SK-N-MC (cell line): ENCODE data around the gene NRP2.
A peak's percentile ranks its signal among the peaks of the same experiment; 100 is the strongest.

Experiments used
- DNase-seq: peaks from one replicate; pipeline ENCODE4 v3.0.0-alpha.2; 2011; ENCODE audit warnings: low read depth, low spot score
- H3K27ac ChIP-seq: fragments of 200-600 bp; sonication (generic); 2 replicates; pipeline ENCODE4 v1.5.1; 2016; ENCODE audit warnings: mixed run types
- H3K36me3 ChIP-seq: fragments of 200-600 bp; sonication (generic); 2 replicates; pipeline ENCODE4 v1.6.1; 2017; ENCODE audit warnings: antibody characterized with exemption, low read length, mixed read lengths; ENCODE audit not compliant: insufficient read depth
- H3K4me3 ChIP-seq: fragments of 200-600 bp; sonication (generic); 2 replicates; pipeline ENCODE4 v1.5.1; 2016
- H3K9ac ChIP-seq: fragments of 200-600 bp; sonication (generic); 2 replicates; pipeline ENCODE4 v1.8.0; 2017; ENCODE audit warnings: mixed run types, mixed read lengths; ENCODE audit not compliant: insufficient read length
- H3K9me3 ChIP-seq: fragments of 200-600 bp; sonication (generic); 2 replicates; pipeline ENCODE4 v1.6.1; 2017; ENCODE audit warnings: low read depth, mild to moderate bottlenecking, antibody characterized with exemption, low read length, moderate library complexity, mixed read lengths
- EZH2 ChIP-seq: fragments of 200-600 bp; sonication (generic); IDR thresholded peaks from one replicate; pipeline ENCODE4 v1.6.1; 2017; ENCODE audit warnings: antibody characterized with exemption
- FOXP2 ChIP-seq: optimal IDR thresholded peaks from 2 replicates; pipeline ENCODE3; 2011; ENCODE audit warnings: mild to moderate bottlenecking, moderate library complexity; ENCODE audit not compliant: insufficient read depth; ENCODE audit errors: extremely low read length, control extremely low read depth
- POLR2AphosphoS5 ChIP-seq: IDR thresholded peaks from 2 replicates; pipeline ENCODE4 v1.6.1; 2012; ENCODE audit warnings: mild to moderate bottlenecking, low read depth, low read length, borderline replicate concordance

NRP2 gene

GRCh38 chr2:205683502-205684367 is 1.4 kb downstream of the NRP2 start:
- H3K9ac ChIP-seq, result no peak overlapping the region
- no peak for DNase-seq
- no peak for TF ChIP-seq POLR2AphosphoS5
- TF ChIP-seq FOXP2, result no peak
- TF ChIP-seq EZH2, result no peak
- H3K9me3 ChIP-seq, result no peaks in the 10 kb centered on the region
- no peaks in the 10 kb centered on the region for H3K36me3 ChIP-seq
- H3K27ac ChIP-seq, result no peak overlapping the region
- H3K4me3 ChIP-seq, result no peak overlapping the region

GRCh38 chr2:205684871-205685313 is 2.6 kb downstream of the NRP2 start:
- Histone ChIP-seq H3K9ac (no peak overlapping the region), H3K27ac (no peak overlapping the region), H3K4me3 (peak overlapping the region; percentile 69; the same call in 1 of the 2 replicates), H3K9me3 (no peaks in the 10 kb centered on the region), H3K36me3 (no peaks in the 10 kb centered on the region)
- TF ChIP-seq FOXP2, result no peak
- TF ChIP-seq POLR2AphosphoS5, result no peak
- TF ChIP-seq EZH2, result no peak
- no peak for DNase-seq

DNA sequence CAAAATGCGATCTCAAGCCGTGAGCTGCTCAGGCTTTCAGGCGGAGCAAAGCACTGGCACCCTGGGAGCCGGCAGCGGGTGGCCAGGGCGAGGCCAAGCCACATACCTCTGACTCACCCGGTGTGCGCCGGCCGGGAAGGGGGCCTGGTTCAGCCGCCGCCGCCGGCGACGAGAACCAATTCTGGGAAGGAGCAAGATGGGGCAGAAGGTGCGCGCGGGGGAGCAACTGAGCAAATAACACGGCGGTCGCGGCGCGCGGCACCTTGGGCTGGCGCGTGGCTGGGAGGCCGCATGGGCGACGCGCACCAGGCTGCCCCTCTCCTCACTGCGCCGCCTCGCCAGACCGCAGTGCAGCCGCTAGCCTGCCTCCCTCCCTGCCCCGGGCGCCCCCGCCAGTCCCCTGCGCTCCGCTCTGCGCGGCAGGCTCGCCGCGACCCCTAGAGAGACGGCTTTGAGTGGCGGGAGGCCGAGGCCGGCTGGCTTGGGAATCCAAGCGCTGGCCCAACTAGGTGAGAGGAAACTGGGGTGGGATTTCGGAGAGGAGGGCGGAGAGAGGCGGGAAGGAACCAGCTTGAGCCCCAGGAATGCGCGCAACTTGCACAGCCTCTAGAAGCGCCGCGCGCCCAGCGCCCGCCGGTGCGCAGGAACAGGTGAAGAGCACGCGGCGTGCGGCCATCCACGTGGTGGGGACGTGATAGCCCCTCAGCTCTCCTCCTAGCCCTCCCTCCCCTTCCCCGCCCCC is 3.2 kb downstream of the NRP2 start:
- Histone ChIP-seq H3K36me3 (no peaks in the 10 kb centered on the region), H3K4me3 (peak overlapping the region; percentile 69), H3K27ac (no peak overlapping the region), H3K9ac (no peak overlapping the region), H3K9me3 (no peaks in the 10 kb centered on the region)
- TF ChIP-seq FOXP2 (no peak), POLR2AphosphoS5 (no peak), EZH2 (no peak)
- DNase-seq, result no peak

GRCh38 chr2:205686056-205686782 is 3.9 kb downstream of the NRP2 start:
- Histone ChIP-seq H3K36me3 (no peaks in the 10 kb centered on the region), H3K4me3 (peak overlapping the region; percentile 69), H3K27ac (no peak overlapping the region), H3K9me3 (no peaks in the 10 kb centered on the region), H3K9ac (no peak overlapping the region)
- TF ChIP-seq FOXP2 (no peak), EZH2 (peak; percentile 62)
- DNase-seq, result no peak

GRCh38 chr2:205686783-205687640 is 4.7 kb downstream of the NRP2 start:
- DNase-seq, result no peak
- no peak overlapping the region for H3K9ac ChIP-seq
- no peak for TF ChIP-seq POLR2AphosphoS5
- TF ChIP-seq EZH2, result no peak
- TF ChIP-seq FOXP2, result no peak
- H3K4me3 ChIP-seq, result no peak overlapping the region
- no peak overlapping the region for H3K27ac ChIP-seq
- H3K9me3 ChIP-seq, result no peaks in the 10 kb centered on the region
- H3K36me3 ChIP-seq, result no peaks in the 10 kb centered on the region

DNA sequence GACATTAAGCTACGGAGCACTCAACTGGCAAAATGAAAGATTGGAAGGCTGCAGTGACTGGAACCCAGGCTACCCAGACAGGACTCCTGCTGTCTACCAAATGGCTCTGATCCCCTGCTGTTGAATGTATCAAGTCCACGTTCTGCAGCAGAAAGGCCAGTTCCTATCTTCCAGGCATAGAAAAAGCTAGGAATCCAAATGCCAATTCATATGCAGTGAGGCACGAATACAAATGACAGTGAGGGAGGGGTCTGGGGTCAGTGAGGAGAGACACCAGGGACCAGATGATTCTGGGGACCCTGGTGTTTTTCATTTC is 5.3 kb downstream of the NRP2 start:
- no peak overlapping the region for H3K4me3 ChIP-seq
- H3K36me3 ChIP-seq, result no peaks in the 10 kb centered on the region
- no peak for TF ChIP-seq EZH2
- no peak for TF ChIP-seq POLR2AphosphoS5
- no peak for DNase-seq
- H3K27ac ChIP-seq, result no peak overlapping the region
- no peaks in the 10 kb centered on the region for H3K9me3 ChIP-seq
- no peak overlapping the region for H3K9ac ChIP-seq

- Histone ChIP-seq H3K9me3 (no peaks in the 10 kb centered on the region), H3K9ac (no peak overlapping the region), H3K27ac (no peak overlapping the region), H3K36me3 (no peaks in the 10 kb centered on the region), H3K4me3 (no peak overlapping the region)
- TF ChIP-seq POLR2AphosphoS5, result no peak
- no peak for TF ChIP-seq EZH2
- TF ChIP-seq FOXP2, result no peak
- no peak for DNase-seq
These were observed 6.3 kb downstream of the NRP2 start for GRCh38 chr2:205688417-205689200.
